ENCODE data around the gene PSME2. TPM values are rescaled to one million over a fixed set of nuclear protein-coding genes. Genes with fewer than 3 reads are reported as not detected.

Gene PSME2
- polyA plus RNA-seq, 4 donors: 175 to 997 (median 644) TPM

- Histone ChIP-seq H3K27ac (ENCODE audit: low read depth in 1 of 3, low read length in 2 of 3) (no peak overlapping the region), H3K9me3 (ENCODE audit: control insufficient read depth in 2 of 2, insufficient read depth in 1 of 2, low read depth in 1 of 2, low read length in 1 of 2) (no peaks in the 10 kb centered on the region), H3K4me1 (ENCODE audit: control insufficient read depth in 3 of 3, insufficient read depth in 2 of 3, low read depth in 1 of 3, low read length in 2 of 3) (peaks cover 0 to 57% (median 0%) of the 10 kb centered on the region in 3 donors), H3K4me3 (ENCODE audit: low read depth in 1 of 3, low read length in 3 of 3) (no peak overlapping the region), H3K27me3 (ENCODE audit: control insufficient read depth in 3 of 3, insufficient read depth in 3 of 3, low read length in 3 of 3) (no peaks in the 10 kb centered on the region), H3K36me3 (ENCODE audit: control insufficient read depth in 3 of 3, insufficient read depth in 2 of 3, low read depth in 1 of 3, low read length in 3 of 3) (peaks cover 13 to 99% (median 20%) of the 10 kb centered on the region in 3 donors)
- 87 to 90% (median 90%) methylated on average over 13 to 14 of the region's 14 CpGs for WGBS, 3 donors
- no peak for DNase-seq
- no peak for FAIRE-seq
Observed at GRCh38 chr14:24182110-24182882, 35.9 kb upstream of the PSME2 start.

- H3K27ac ChIP-seq (ENCODE audit: low read depth in 1 of 3, low read length in 2 of 3): peak overlapping the region in 1 of 3 donors; percentile 90
- H3K36me3 ChIP-seq (ENCODE audit: control insufficient read depth in 3 of 3, insufficient read depth in 2 of 3, low read depth in 1 of 3, low read length in 3 of 3): peaks cover 18 to 99% (median 26%) of the 10 kb centered on the region in 3 donors
Observed at GRCh38 chr14:24181371-24182077, 35.1 kb upstream of the PSME2 start.

DNA sequence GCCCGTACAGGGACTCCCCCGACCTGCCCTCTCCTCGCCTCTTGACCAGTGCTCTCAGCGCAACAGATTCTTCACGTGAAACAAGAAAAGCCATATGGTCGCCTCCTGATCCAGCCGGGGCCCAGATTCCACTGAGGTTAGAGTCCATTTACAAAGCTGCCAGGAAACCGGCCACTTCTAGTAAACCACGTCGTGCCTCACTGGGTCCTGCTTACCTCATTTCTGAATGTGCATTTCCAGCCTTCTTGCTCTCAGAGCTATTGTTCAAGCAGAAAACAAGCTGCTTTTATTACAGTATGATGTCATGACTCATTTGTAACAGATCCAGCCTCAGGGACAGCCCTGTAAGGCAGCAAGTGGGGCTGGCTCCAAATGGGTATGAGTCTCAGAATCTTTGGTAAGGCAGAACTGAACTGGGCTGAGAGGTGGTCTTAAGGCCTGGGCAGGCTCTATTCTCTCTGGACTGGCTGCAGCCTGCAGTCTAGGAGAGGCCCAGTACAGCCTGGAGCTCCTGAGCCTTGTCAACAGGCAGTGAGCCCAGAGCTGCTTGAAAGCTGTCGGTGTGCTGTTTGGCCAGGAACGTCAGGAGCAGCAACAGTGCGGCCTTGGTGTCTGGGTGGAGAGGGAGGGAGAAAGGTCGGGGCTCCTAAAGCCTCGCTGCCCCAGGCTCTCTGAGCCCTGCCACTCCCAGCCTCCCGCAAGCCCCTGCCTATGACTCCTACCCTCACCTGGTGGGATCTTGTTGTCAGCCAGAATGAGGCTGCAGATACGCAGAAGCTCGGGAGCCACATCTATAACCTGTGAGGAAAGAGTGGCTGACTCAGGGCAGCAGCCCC lies 33.8 kb upstream of the PSME2 start:
- Histone ChIP-seq H3K27me3 (ENCODE audit: control insufficient read depth in 3 of 3, insufficient read depth in 3 of 3, low read length in 3 of 3) (no peaks in the 10 kb centered on the region), H3K4me3 (ENCODE audit: low read depth in 1 of 3, low read length in 3 of 3) (no peak overlapping the region), H3K27ac (ENCODE audit: low read depth in 1 of 3, low read length in 2 of 3) (peak overlapping the region in 2 of 3 donors; percentile 30 to 90), H3K9me3 (ENCODE audit: control insufficient read depth in 2 of 2, insufficient read depth in 1 of 2, low read depth in 1 of 2, low read length in 1 of 2) (no peaks in the 10 kb centered on the region), H3K4me1 (ENCODE audit: control insufficient read depth in 3 of 3, insufficient read depth in 2 of 3, low read depth in 1 of 3, low read length in 2 of 3) (peaks cover 0 to 69% (median 0%) of the 10 kb centered on the region in 3 donors), H3K36me3 (ENCODE audit: control insufficient read depth in 3 of 3, insufficient read depth in 2 of 3, low read depth in 1 of 3, low read length in 3 of 3) (peaks cover 18 to 99% (median 26%) of the 10 kb centered on the region in 3 donors)
- 55 to 69% (median 67%) methylated on average over 16 to 18 of the region's 18 CpGs for WGBS, 3 donors
- DNase-seq: peak in 1 of 2 donors; percentile 83
- no peak for FAIRE-seq

More at GRCh38 chr14:24181371-24182077, 35.1 kb upstream of the PSME2 start:
- DNase-seq (no peak), FAIRE-seq (no peak)
- Histone ChIP-seq H3K4me3 (ENCODE audit: low read depth in 1 of 3, low read length in 3 of 3) (no peak overlapping the region), H3K27me3 (ENCODE audit: control insufficient read depth in 3 of 3, insufficient read depth in 3 of 3, low read length in 3 of 3) (no peaks in the 10 kb centered on the region), H3K9me3 (ENCODE audit: control insufficient read depth in 2 of 2, insufficient read depth in 1 of 2, low read depth in 1 of 2, low read length in 1 of 2) (no peaks in the 10 kb centered on the region), H3K4me1 (ENCODE audit: control insufficient read depth in 3 of 3, insufficient read depth in 2 of 3, low read depth in 1 of 3, low read length in 2 of 3) (peaks cover 0 to 64% (median 0%) of the 10 kb centered on the region in 3 donors)
- 85 to 91% (median 89%) methylated on average over 19 of the region's 19 CpGs for WGBS, 3 donors

DNA sequence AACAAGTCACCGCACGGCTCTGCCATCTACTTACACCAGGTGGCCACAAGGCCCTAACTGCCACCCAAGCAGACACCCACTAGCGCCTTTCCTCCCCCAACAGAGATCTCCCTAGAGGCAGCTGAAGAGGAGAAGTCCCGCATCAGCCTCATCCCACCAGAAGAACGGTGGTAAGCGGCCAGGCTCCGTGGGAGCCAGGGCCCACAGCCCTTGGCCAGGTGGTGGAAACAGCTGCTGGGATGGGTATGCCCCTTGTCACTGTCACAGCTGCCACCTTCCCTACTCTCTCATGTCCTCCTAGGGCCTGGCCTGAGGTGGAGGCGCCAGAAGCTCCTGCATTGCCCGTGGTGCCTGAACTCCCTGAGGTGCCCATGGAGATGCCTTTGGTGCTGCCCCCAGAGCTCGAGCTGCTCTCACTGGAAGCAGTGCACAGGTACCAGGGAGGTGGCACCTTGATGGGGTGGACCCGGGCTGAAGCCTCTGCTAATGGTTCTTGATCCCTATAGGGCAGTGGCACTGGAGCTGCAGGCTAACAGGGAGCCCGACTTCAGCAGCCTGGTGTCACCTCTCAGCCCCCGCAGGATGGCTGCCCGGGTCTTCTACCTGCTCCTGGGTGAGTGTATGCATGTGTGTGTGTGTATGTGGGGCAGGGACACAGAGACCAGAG lies 33.0 kb upstream of the PSME2 start:
- peaks cover 0 to 69% (median 0%) of the 10 kb centered on the region in 3 donors for H3K4me1 ChIP-seq (ENCODE audit: control insufficient read depth in 3 of 3, insufficient read depth in 2 of 3, low read depth in 1 of 3, low read length in 2 of 3)
- H3K36me3 ChIP-seq (ENCODE audit: control insufficient read depth in 3 of 3, insufficient read depth in 2 of 3, low read depth in 1 of 3, low read length in 3 of 3): peaks cover 18 to 97% (median 26%) of the 10 kb centered on the region in 3 donors
- H3K27me3 ChIP-seq (ENCODE audit: control insufficient read depth in 3 of 3, insufficient read depth in 3 of 3, low read length in 3 of 3): no peaks in the 10 kb centered on the region
- WGBS, 3 donors: 80 to 86% (median 83%) methylated on average over 14 of the region's 14 CpGs
- peak overlapping the region in 1 of 3 donors; percentile 90 for H3K27ac ChIP-seq (ENCODE audit: low read depth in 1 of 3, low read length in 2 of 3)
- no peaks in the 10 kb centered on the region for H3K9me3 ChIP-seq (ENCODE audit: control insufficient read depth in 2 of 2, insufficient read depth in 1 of 2, low read depth in 1 of 2, low read length in 1 of 2)
- FAIRE-seq: no peak
- H3K4me3 ChIP-seq (ENCODE audit: low read depth in 1 of 3, low read length in 3 of 3): no peak overlapping the region
- no peak for DNase-seq

DNA sequence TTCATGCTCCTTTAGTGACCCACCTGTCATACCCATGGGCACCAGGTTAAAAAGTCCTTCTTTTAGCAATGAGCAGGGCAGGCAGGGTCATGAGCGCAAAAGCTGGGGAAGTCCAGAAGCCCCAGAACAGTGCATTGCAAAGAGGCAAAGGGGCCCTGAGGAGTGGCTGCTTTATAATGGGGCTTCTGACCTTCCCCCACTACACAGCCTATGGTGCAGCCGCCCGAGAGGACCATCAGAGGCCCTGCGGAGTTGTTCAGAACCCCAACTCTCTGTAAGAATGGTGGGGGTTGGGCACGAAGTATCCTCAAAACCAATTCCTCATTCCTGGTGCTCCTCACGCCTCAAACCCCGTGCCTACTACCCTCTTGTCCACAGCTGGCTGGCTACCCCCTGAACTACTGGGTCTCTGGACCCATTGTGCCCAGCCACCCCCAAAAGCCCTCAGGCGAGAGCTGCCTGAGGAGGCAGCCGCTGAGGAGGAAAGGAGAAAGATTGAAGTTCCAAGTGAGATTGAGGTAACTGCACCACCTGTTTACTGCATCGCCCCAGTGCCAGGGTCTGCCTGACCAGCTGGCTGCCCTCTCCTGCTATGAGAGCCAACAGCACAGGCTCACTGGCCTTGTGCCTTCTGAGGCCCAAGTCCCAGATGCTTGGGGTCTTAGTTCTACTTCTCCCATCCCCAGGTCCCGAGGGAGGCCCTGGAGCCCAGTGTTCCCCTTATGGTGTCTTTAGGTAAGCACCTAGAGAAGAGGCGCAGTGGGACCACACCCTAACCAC lies 32.2 kb upstream of the PSME2 start:
- Histone ChIP-seq H3K36me3 (ENCODE audit: control insufficient read depth in 3 of 3, insufficient read depth in 2 of 3, low read depth in 1 of 3, low read length in 3 of 3) (peaks cover 18 to 97% (median 23%) of the 10 kb centered on the region in 3 donors), H3K27ac (ENCODE audit: low read depth in 1 of 3, low read length in 2 of 3) (peak overlapping the region in 1 of 3 donors; percentile 90), H3K27me3 (ENCODE audit: control insufficient read depth in 3 of 3, insufficient read depth in 3 of 3, low read length in 3 of 3) (no peaks in the 10 kb centered on the region), H3K4me1 (ENCODE audit: control insufficient read depth in 3 of 3, insufficient read depth in 2 of 3, low read depth in 1 of 3, low read length in 2 of 3) (peaks cover 0 to 68% (median 0%) of the 10 kb centered on the region in 3 donors), H3K9me3 (ENCODE audit: control insufficient read depth in 2 of 2, insufficient read depth in 1 of 2, low read depth in 1 of 2, low read length in 1 of 2) (no peaks in the 10 kb centered on the region), H3K4me3 (ENCODE audit: low read depth in 1 of 3, low read length in 3 of 3) (no peak overlapping the region)
- FAIRE-seq: no peak
- 94 to 96% (median 94%) methylated on average over 12 of the region's 12 CpGs for WGBS, 3 donors
- DNase-seq: no peak

DNA sequence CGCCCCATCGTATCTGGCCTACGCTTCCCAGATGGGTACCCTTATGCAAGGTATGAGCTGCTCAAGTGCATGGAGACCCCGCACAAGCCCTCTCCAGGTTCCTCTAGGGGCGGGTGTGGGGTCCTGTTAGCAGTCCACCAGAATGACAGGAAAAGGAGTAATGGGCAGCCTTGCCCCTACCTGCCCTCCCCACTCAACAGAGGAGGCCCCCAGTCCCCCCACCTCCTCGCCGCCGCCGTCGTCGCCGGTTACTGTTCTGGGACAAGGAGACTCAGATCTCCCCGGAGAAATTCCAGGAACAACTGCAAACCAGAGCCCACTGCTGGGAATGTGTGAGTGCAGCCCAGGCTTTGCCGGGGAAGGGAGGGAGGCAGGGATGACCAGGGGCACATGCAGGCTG lies 31.5 kb upstream of the PSME2 start:
- Histone ChIP-seq H3K36me3 (ENCODE audit: control insufficient read depth in 3 of 3, insufficient read depth in 2 of 3, low read depth in 1 of 3, low read length in 3 of 3) (peaks cover 20 to 97% (median 20%) of the 10 kb centered on the region in 3 donors), H3K4me1 (ENCODE audit: control insufficient read depth in 3 of 3, insufficient read depth in 2 of 3, low read depth in 1 of 3, low read length in 2 of 3) (peaks cover 0 to 74% (median 0%) of the 10 kb centered on the region in 3 donors), H3K9me3 (ENCODE audit: control insufficient read depth in 2 of 2, insufficient read depth in 1 of 2, low read depth in 1 of 2, low read length in 1 of 2) (no peaks in the 10 kb centered on the region), H3K4me3 (ENCODE audit: low read depth in 1 of 3, low read length in 3 of 3) (no peak overlapping the region), H3K27ac (ENCODE audit: low read depth in 1 of 3, low read length in 2 of 3) (no peak overlapping the region), H3K27me3 (ENCODE audit: control insufficient read depth in 3 of 3, insufficient read depth in 3 of 3, low read length in 3 of 3) (no peaks in the 10 kb centered on the region)
- no peak for FAIRE-seq
- DNase-seq: no peak
- WGBS, 3 donors: 93 to 98% (median 94%) methylated on average over 14 of the region's 14 CpGs

GRCh38 chr14:24177041-24177825 lies 30.8 kb upstream of the PSME2 start:
- H3K36me3 ChIP-seq (ENCODE audit: control insufficient read depth in 3 of 3, insufficient read depth in 2 of 3, low read depth in 1 of 3, low read length in 3 of 3): peaks cover 18 to 94% (median 20%) of the 10 kb centered on the region in 3 donors

More at GRCh38 chr14:24177041-24177825, 30.8 kb upstream of the PSME2 start:
- DNase-seq (no peak), FAIRE-seq (no peak)
- H3K27ac ChIP-seq (ENCODE audit: low read depth in 1 of 3, low read length in 2 of 3): peak overlapping the region in 1 of 3 donors; percentile 35
- no peak overlapping the region for H3K4me3 ChIP-seq (ENCODE audit: low read depth in 1 of 3, low read length in 3 of 3)
- peaks cover 0 to 74% (median 0%) of the 10 kb centered on the region in 3 donors for H3K4me1 ChIP-seq (ENCODE audit: control insufficient read depth in 3 of 3, insufficient read depth in 2 of 3, low read depth in 1 of 3, low read length in 2 of 3)
- H3K27me3 ChIP-seq (ENCODE audit: control insufficient read depth in 3 of 3, insufficient read depth in 3 of 3, low read length in 3 of 3): no peaks in the 10 kb centered on the region
- no peaks in the 10 kb centered on the region for H3K9me3 ChIP-seq (ENCODE audit: control insufficient read depth in 2 of 2, insufficient read depth in 1 of 2, low read depth in 1 of 2, low read length in 1 of 2)
- WGBS, 3 donors: 81 to 95% (median 92%) methylated on average over 12 of the region's 12 CpGs

Measured in small intestine (tissue), 7 donors.